Stomach smooth muscle (tissue), 2 donors: ENCODE results near the gene PPIH.
A peak's percentile ranks its signal among the peaks of the same experiment; 100 is the strongest.

Experiments used
- H3K27ac ChIP-seq: one replicate; pipeline ENCODE4 v1.7.0; 2013; ENCODE audit warnings: mild to moderate bottlenecking, low read length, inconsistent platforms
- H3K27me3 ChIP-seq, 2 donors: one replicate each; pipeline ENCODE4 v1.7.0; 2013; ENCODE audit warnings: low read length in 2 of 2; ENCODE audit not compliant: insufficient read depth in 2 of 2, control insufficient read depth in 1 of 2
- H3K36me3 ChIP-seq, 2 donors: one replicate each; pipeline ENCODE4 v1.7.0; 2013; ENCODE audit warnings: low read length in 2 of 2; ENCODE audit not compliant: control insufficient read depth in 2 of 2, insufficient read depth in 2 of 2
- H3K4me1 ChIP-seq: one replicate; pipeline ENCODE4 v1.7.0; 2013; ENCODE audit warnings: low read length; ENCODE audit not compliant: control insufficient read depth, insufficient read depth
- H3K4me3 ChIP-seq, 2 donors: one replicate each; pipeline ENCODE4 v1.7.0; 2013; ENCODE audit warnings: low read length in 2 of 2
- H3K9ac ChIP-seq, 2 donors: one replicate each; pipeline ENCODE4 v1.7.0; 2013; ENCODE audit warnings: low read length in 2 of 2, mild to moderate bottlenecking in 1 of 2
- H3K9me3 ChIP-seq, 2 donors: one replicate each; pipeline ENCODE4 v1.7.0; 2013; ENCODE audit warnings: low read length in 2 of 2; ENCODE audit not compliant: control insufficient read depth in 2 of 2
- donor health status: healthy.
- donor health status: Pancreatic carcinoma.

The PPIH gene

DNA sequence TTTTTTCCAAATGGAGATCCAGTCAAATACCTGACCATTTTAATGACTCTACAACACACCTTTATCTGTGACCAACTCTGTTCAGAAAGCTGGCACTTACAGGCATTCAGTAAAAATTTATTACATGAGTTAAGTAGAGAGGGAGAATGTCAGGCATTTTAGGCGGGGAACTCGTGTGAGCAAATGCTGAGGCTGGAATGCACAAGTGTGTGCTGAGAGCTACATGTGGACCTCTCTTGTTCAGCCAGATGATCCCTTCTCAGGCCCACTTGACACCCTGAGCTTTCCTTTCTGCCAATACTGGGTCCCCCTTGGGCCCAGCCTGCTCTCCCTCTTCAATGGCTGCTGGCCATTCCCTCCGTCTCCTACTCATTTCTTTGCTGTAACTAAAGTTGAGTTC is 11.7 kb downstream of the PPIH start:
- H3K27ac ChIP-seq: no peak overlapping the region
- H3K4me1 ChIP-seq: no peaks in the 10 kb centered on the region
- no peak overlapping the region for H3K9ac ChIP-seq
- no peaks in the 10 kb centered on the region for H3K9me3 ChIP-seq
- peaks cover 27 to 33% of the 10 kb centered on the region in 2 donors for H3K36me3 ChIP-seq
- no peaks in the 10 kb centered on the region for H3K27me3 ChIP-seq
- no peak overlapping the region for H3K4me3 ChIP-seq

GRCh38 chr1:42670425-42670824 is 12.2 kb downstream of the PPIH start:
- H3K9ac ChIP-seq: no peak overlapping the region
- no peak overlapping the region for H3K27ac ChIP-seq
- H3K9me3 ChIP-seq: no peaks in the 10 kb centered on the region
- no peaks in the 10 kb centered on the region for H3K27me3 ChIP-seq
- no peak overlapping the region for H3K4me3 ChIP-seq
- no peaks in the 10 kb centered on the region for H3K4me1 ChIP-seq
- H3K36me3 ChIP-seq: peaks cover 29 to 31% of the 10 kb centered on the region in 2 donors

DNA sequence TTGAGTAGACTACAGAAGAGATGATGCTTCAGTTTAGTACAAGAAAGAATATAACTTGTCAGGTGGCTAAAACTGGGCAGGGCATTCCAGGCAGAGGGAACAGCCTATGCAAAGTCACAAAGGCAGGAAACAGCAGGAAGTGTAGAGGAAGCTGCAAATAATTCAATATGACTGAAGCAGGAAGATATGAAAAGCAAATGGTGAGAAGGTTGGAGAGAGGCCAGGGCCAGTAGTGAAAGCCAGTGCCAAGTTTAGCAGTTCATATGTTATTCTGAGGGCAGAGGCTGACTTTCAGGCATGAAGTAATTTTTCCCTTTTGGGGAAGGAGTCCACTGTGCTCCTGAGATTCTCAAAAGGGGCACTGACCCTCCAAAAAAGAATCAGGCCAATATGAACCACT is 16.0 kb downstream of the PPIH start:
- no peak overlapping the region for H3K27ac ChIP-seq
- H3K27me3 ChIP-seq: no peaks in the 10 kb centered on the region
- peaks cover 12 to 14% of the 10 kb centered on the region in 2 donors for H3K36me3 ChIP-seq

DNA sequence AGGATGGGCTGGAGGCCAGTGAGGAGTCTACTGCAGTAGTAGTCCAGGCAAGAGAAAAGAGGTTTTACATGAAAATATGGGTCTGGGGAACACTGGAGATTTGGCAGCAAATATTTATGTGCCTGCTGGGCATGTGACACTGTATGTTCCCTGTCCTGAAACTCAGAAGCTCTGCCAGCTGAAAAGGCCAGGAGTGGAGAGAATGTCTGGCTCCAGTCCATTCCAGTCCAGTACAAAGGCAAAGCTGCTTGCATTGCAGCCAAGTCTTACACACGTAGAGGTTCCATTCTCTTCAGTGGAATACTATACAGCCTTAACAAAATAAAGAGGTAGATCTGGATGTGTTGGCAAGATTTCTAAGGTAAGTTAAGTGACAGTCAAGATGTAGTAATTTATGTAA is 16.5 kb downstream of the PPIH start:
- H3K4me3 ChIP-seq: no peak overlapping the region
- no peaks in the 10 kb centered on the region for H3K9me3 ChIP-seq
- no peak overlapping the region for H3K9ac ChIP-seq
- H3K27ac ChIP-seq: no peak overlapping the region
- H3K36me3 ChIP-seq: peaks cover 12 to 14% of the 10 kb centered on the region in 2 donors
- no peaks in the 10 kb centered on the region for H3K4me1 ChIP-seq
- no peaks in the 10 kb centered on the region for H3K27me3 ChIP-seq

More for the DNA sequence above, 16.0 kb downstream of the PPIH start:
- no peaks in the 10 kb centered on the region for H3K4me1 ChIP-seq
- H3K9me3 ChIP-seq: no peaks in the 10 kb centered on the region
- H3K4me3 ChIP-seq: no peak overlapping the region
- no peak overlapping the region for H3K9ac ChIP-seq

- H3K27ac ChIP-seq: no peak overlapping the region
- H3K4me3 ChIP-seq: no peak overlapping the region
- peaks cover under 1% of the 10 kb centered on the region for H3K4me1 ChIP-seq
- no peaks in the 10 kb centered on the region for H3K9me3 ChIP-seq
- no peak overlapping the region for H3K9ac ChIP-seq
- no peaks in the 10 kb centered on the region for H3K27me3 ChIP-seq
- H3K36me3 ChIP-seq: peaks cover 11 to 12% of the 10 kb centered on the region in 2 donors
Measured at GRCh38 chr1:42675467-42675866, 17.2 kb downstream of the PPIH start.

DNA sequence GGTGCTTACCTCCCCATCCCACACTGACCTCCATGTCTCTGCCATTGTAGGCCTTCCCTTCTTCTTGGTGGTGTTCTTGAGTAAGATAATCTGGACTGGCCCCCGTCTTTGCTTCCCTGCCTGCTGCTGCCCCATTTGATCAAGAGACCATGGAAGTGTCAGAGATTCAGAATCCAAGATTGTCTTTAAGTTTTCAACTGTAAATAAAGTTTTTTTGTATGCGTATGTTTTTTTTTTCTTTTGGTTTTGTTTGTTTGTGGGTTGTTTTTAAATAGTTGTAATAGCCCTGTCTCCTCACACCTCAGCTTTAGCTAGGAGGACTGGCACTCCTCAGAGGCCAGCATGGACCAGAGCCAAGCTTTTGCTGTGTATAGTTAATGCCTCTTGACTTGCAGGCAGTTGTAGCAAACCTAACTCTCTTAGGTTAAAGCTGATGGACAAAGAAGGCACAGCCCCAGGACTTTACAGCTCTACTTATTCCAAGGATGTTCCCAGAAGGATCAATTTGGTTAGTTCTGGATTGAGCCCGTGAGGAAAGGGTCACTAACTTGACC is 18.4 kb downstream of the PPIH start:
- H3K4me1 ChIP-seq: peaks cover 6% of the 10 kb centered on the region
- H3K4me3 ChIP-seq: no peak overlapping the region
- no peak overlapping the region for H3K9ac ChIP-seq
- no peaks in the 10 kb centered on the region for H3K9me3 ChIP-seq
- H3K27ac ChIP-seq: no peak overlapping the region
- H3K27me3 ChIP-seq: no peaks in the 10 kb centered on the region
- peaks cover 11 to 12% of the 10 kb centered on the region in 2 donors for H3K36me3 ChIP-seq

DNA sequence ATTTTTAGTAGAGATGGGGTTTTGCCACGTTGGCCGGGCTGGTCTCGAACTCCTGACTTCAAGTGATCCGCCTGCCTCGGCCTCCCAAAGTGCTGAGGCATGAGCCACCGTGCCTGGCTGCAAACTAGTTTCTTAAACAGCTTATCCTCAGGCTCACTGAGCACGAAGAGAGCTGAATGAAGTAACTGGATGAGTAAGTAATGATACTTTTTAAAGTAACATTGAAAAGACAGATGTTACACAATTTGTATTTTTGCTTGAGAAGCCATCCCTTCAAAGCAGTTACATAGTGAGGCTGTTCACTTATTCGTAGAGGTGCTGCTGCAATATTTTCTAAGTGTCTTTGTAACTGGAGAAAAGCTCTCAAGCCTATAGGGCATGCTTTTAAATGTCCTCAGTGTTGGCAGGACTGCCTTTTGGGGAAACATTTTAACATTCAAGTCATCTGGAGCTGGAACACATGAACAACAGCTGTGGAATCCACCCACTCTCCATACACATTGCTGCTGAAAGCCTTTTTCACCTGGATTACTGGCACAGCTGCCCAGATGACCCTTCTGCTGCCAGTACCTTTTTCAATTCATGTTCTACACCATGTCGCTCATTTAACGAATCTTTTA is 21.3 kb downstream of the PPIH start:
- Histone ChIP-seq H3K4me1 (peaks cover 19% of the 10 kb centered on the region), H3K9ac (no peak overlapping the region), H3K4me3 (no peak overlapping the region), H3K9me3 (no peaks in the 10 kb centered on the region), H3K27ac (no peak overlapping the region), H3K27me3 (no peaks in the 10 kb centered on the region), H3K36me3 (peaks cover 12 to 13% of the 10 kb centered on the region in 2 donors)

DNA sequence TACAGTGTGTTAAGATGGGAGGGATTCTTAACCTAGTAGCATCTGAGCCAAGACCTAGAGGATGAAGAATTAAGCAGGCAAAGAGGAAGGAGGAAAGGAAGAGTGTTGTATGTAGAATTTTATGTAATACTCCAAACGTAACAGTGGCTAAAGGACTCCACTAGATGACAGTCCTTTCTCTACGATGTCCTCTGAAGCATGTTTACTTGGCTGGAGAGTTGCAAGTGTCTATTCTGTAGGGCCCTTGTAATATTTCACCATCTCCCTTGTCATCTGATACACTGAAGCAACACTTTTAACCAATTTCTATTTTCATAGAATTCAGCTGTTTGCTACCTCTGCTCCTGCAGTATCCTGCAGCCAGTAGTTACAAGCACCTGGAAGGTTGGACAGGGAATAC is 21.8 kb downstream of the PPIH start:
- Histone ChIP-seq H3K4me3 (no peak overlapping the region), H3K27me3 (no peaks in the 10 kb centered on the region), H3K9me3 (no peaks in the 10 kb centered on the region), H3K4me1 (peaks cover 25% of the 10 kb centered on the region), H3K9ac (no peak overlapping the region), H3K36me3 (peaks cover 11% of the 10 kb centered on the region in 2 donors), H3K27ac (no peak overlapping the region)

GRCh38 chr1:42680921-42681683 is 22.9 kb downstream of the PPIH start:
- H3K9me3 ChIP-seq: no peaks in the 10 kb centered on the region
- no peaks in the 10 kb centered on the region for H3K27me3 ChIP-seq
- peak overlapping the region; percentile 89 to 92 for H3K4me3 ChIP-seq
- H3K36me3 ChIP-seq: peaks cover 2 to 4% of the 10 kb centered on the region in 2 donors
- H3K4me1 ChIP-seq: peaks cover 30% of the 10 kb centered on the region
- H3K27ac ChIP-seq: peak overlapping the region; percentile 91
- H3K9ac ChIP-seq: peak overlapping the region; percentile 83 to 91

GRCh38 chr1:42681741-42682483 is 23.7 kb downstream of the PPIH start, which contains the start of gene YBX1:
YBX1 (plus strand) TSS chr1:42682418; CDS start chr1:42682566, 148 bp downstream.
- Histone ChIP-seq H3K9me3 (no peaks in the 10 kb centered on the region), H3K27ac (peak within 1 kb of the TSS; percentile 91), H3K9ac (peak within 1 kb of the TSS; percentile 83 to 91), H3K4me3 (peak within 1 kb of the TSS; percentile 89 to 92), H3K36me3 (peaks cover 2 to 4% of the 10 kb centered on the region in 2 donors), H3K4me1 (peaks cover 37% of the 10 kb centered on the region), H3K27me3 (no peaks in the 10 kb centered on the region)
